Common myeloid progenitor, CD34-positive (primary cell): ENCODE results near the gene HORMAD2.
"Not testable (repeated sequence)": the region's sequence is repeated elsewhere in the genome, so short reads cannot be mapped to it uniquely, and the experiment has no call there.

Experiments
- CTCF ChIA-PET: fragments of 350-600 bp; sonication (Branson Sonifier 250); formaldehyde crosslinking; loops from one replicate; lab custom pipeline; 2021; ENCODE audit warnings: antibody characterized with exemption; lab: Charles Lee
- POLR2A ChIA-PET: fragments of 350-600 bp; sonication (Branson Sonifier 250); formaldehyde crosslinking; loops from one replicate; lab custom pipeline; 2021; ENCODE audit warnings: antibody characterized with exemption; lab: Charles Lee
- DNase-seq, 3 donors: peaks; one replicate each; pipeline versions ENCODE4 v3.0.0 to v3.0.0-alpha.2; 2013
- H3K27ac ChIP-seq, 2 experiments: 1 replicate in 1 of 2; 2 replicates in 1 of 2; pipeline ENCODE4 v1.7.0; 2013; ENCODE audit warnings: inconsistent platforms in 2 of 2, low read length in 2 of 2, mild to moderate bottlenecking in 2 of 2, low read depth in 1 of 2, moderate library complexity in 1 of 2; ENCODE audit not compliant: severe bottlenecking in 2 of 2, insufficient read depth in 1 of 2, poor library complexity in 1 of 2
- H3K27me3 ChIP-seq, 5 experiments: replicated peaks in 2 of 5; 1 replicate in 3 of 5; 2 replicates in 2 of 5; pipeline versions ENCODE4 v1.6.1 to v1.7.0; 2013; ENCODE audit warnings: low read length in 4 of 5, mild to moderate bottlenecking in 2 of 5, moderate library complexity in 2 of 5, inconsistent platforms in 1 of 5; ENCODE audit not compliant: insufficient read depth in 5 of 5, control insufficient read depth in 4 of 5
- H3K36me3 ChIP-seq, 4 experiments: 1 replicate in 2 of 4; 2 replicates in 2 of 4; pipeline versions ENCODE4 v1.6.1 to v1.7.0; 2013; ENCODE audit warnings: low read length in 3 of 4, control low read depth in 1 of 4, mild to moderate bottlenecking in 1 of 4; ENCODE audit not compliant: control insufficient read depth in 4 of 4, insufficient read depth in 4 of 4
- H3K4me1 ChIP-seq, 4 experiments: 1 replicate in 3 of 4; 2 replicates in 1 of 4; pipeline versions ENCODE4 v1.6.1 to v1.7.1; 2013; ENCODE audit warnings: low read length in 3 of 4, mild to moderate bottlenecking in 3 of 4, control low read depth in 1 of 4, inconsistent platforms in 1 of 4, moderate library complexity in 1 of 4; ENCODE audit not compliant: control insufficient read depth in 4 of 4, insufficient read depth in 4 of 4; ENCODE audit errors: control extremely low read depth in 1 of 4
- H3K4me3 ChIP-seq, 7 experiments: 1 replicate in 4 of 7; 2 replicates in 3 of 7; pipeline versions ENCODE4 v1.5.1 to v1.7.0; 2013; ENCODE audit warnings: mild to moderate bottlenecking in 7 of 7, low read length in 6 of 7, moderate library complexity in 6 of 7, inconsistent platforms in 2 of 7, low read depth in 2 of 7, control low read depth in 1 of 7; ENCODE audit not compliant: insufficient read depth in 4 of 7, control insufficient read depth in 1 of 7; ENCODE audit errors: extremely low read depth in 1 of 7
- H3K9me3 ChIP-seq, 5 experiments: 1 replicate in 4 of 5; 2 replicates in 1 of 5; pipeline versions ENCODE4 v1.6.1 to v1.7.1; 2013; ENCODE audit warnings: low read length in 4 of 5, mild to moderate bottlenecking in 2 of 5, inconsistent platforms in 1 of 5, low read depth in 1 of 5, moderate library complexity in 1 of 5; ENCODE audit not compliant: control insufficient read depth in 4 of 5, insufficient read depth in 2 of 5; ENCODE audit errors: control extremely low read depth in 1 of 5
- WGBS: methylation state at CpG from one replicate; pipeline ENCODE4 v1.1.5; 2013; ENCODE audit not compliant: insufficient coverage; 5-methylcytosine and 5-hydroxymethylcytosine counted together

Gene HORMAD2

DNA sequence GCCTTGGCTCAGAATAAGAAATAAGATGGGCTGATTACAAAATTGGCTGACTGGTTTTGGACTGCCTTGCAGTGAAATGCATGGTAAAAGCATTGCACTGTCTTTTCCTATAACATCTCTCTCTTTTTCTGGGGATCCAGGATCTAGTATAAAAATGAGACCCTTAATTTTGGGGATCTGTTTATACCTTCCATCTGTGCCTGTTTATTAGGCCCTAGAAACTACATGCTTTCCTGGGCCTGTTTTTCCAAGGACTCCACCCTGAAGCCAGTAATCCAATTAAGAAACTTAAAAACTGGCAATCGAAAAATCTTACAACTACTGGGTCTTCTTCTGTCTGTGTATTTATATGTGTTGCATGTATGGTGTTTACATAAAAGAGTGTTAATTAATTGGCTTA, 14.5 kb downstream of the HORMAD2 start:
- Histone ChIP-seq H3K4me1 (peaks cover 0 to 5% (median 1%) of the 10 kb centered on the region in 4 experiments), H3K36me3 (no peaks in the 10 kb centered on the region), H3K27me3 (no peaks in the 10 kb centered on the region), H3K4me3 (no peak overlapping the region), H3K9me3 (peaks cover 0 to 8% (median 4%) of the 10 kb centered on the region in 5 experiments), H3K27ac (no peak overlapping the region)
- POLR2A ChIA-PET: no interaction called here
- no CpG with 5 or more reads among the region's 1 CpG for WGBS
- CTCF ChIA-PET: no interaction called here
- DNase-seq: no peak

DNA sequence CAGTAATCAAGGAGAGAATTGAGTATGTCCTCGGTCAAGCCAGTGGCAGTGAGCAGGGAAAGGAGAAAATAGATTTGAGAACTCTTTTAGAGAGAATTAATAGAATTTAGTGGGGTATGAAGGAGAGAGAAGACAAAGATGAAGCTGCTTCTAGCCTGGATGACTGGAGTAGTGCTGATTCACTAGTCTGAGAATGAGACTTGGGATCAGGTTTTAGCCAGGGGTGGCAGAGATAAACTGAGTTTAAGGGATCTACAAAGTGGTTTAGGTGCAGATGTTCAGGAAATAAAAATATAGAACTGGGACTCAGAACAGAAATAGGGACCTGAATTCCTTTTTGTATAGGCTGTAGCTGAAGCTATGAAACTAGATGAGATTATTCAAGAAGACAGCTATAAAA, 17.6 kb downstream of the HORMAD2 start:
- H3K4me1 ChIP-seq: peaks cover 0 to 4% (median 1%) of the 10 kb centered on the region in 4 experiments
- H3K27ac ChIP-seq: no peak overlapping the region
- DNase-seq: no peak
- no peaks in the 10 kb centered on the region for H3K36me3 ChIP-seq
- WGBS: 44% methylated on average over 1 of the region's 1 CpG
- H3K4me3 ChIP-seq: no peak overlapping the region
- ChIA-PET CTCF (interaction anchor here (0.9 to 3.3 kb wide), 4 partner anchors 9 to 180 kb away, joined by 3 to 11 read pairs (median 6); no protein-coding TSS in a partner anchor), POLR2A (no interaction called here)
- no peaks in the 10 kb centered on the region for H3K27me3 ChIP-seq
- H3K9me3 ChIP-seq: peaks cover 0 to 8% (median 3%) of the 10 kb centered on the region in 5 experiments

DNA sequence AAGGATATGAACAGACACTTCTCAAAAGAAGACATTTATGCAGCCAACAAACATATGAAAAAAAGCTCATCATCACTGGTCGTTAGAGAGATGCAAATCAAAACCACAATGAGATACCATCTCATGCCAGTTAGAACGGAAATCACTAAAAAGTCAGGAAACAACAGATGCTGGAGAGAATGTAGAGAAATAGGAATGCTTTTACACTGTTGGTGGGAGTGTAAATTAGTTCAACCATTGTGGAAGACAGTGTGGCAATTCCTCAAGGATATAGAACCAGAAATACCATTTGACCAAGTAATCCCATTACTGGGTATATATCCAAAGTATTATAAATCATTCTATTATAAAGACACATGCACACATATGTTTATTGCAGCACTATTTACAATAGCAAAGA, 20.5 kb downstream of the HORMAD2 start:
- H3K27me3 ChIP-seq, H3K4me3 ChIP-seq, POLR2A ChIA-PET, H3K9me3 ChIP-seq, CTCF ChIA-PET, H3K36me3 ChIP-seq, H3K27ac ChIP-seq: not testable (repeated sequence)
- no CpG with 5 or more reads among the region's 2 CpGs for WGBS
- H3K4me1 ChIP-seq: peaks cover 4 to 24% (median 17%) of the 10 kb centered on the region in 4 experiments
- DNase-seq: peak in 1 of 3 donors; percentile 29

DNA sequence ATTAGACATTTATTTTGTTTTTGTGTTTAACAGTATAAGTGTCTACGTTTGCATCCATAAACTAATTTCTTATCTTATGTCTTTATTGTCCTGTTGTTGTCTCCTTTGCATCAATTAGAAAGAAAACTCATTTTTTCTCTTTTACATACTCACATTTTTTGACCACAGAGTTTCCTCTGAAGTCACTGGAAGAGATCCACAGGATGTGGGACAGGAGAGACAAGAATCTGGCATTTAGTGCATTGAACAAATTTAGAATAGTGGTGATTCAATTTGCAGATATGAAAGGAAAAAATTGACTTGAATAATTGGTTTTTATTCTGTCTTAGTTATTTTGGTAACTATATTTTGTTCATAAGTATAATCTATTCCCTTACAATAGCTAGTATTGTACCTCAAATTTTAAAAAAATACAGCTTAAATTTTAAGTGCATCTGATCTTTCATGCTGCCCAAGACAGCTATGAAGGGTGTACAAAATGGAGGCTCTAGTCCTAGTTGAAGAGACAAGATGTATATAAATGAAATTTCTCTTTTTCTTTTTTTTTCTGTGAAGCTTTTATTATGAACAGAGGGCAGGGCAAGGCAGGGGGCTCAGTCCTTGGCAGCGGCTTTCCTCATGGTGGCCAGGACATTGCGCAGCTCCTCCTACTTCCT, 24.4 kb downstream of the HORMAD2 start:
- H3K4me3 ChIP-seq: no peak overlapping the region
- H3K27ac ChIP-seq: no peak overlapping the region
- POLR2A ChIA-PET: no interaction called here
- H3K9me3 ChIP-seq: no peaks in the 10 kb centered on the region
- peak; percentile 36 to 51 (median 37) for DNase-seq
- WGBS: 89% methylated on average over 2 of the region's 3 CpGs
- H3K27me3 ChIP-seq: no peaks in the 10 kb centered on the region
- H3K36me3 ChIP-seq: no peaks in the 10 kb centered on the region
- CTCF ChIA-PET: interaction anchor here (0.8 to 3.8 kb wide), 10 partner anchors 9 to 469 kb away, joined by 3 to 26 read pairs (median 4); partner anchors contain the start of gene CASTOR1
- peaks cover 4 to 22% (median 16%) of the 10 kb centered on the region in 4 experiments for H3K4me1 ChIP-seq

DNA sequence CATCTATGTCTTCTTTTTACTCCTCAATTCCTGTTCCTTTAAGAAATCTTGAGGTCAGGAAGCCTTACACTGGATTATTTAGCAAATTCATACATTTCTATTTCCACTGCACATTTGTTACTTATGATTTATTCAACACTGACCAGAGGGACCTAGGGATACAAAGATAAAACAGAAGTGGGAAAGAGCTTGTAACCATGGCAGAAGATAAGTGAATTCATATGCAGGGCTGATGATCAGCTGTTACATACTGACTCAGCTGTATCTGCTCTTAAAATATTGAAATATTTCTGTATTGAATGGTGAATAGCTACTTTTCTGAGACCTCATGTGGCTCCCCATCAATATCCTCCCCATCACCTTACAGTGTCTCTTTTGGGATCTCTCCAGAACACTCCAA, 25.2 kb downstream of the HORMAD2 start:
- Histone ChIP-seq H3K36me3 (no peaks in the 10 kb centered on the region), H3K4me1 (peaks cover 4 to 22% (median 16%) of the 10 kb centered on the region in 4 experiments), H3K9me3 (no peaks in the 10 kb centered on the region), H3K27me3 (no peaks in the 10 kb centered on the region), H3K27ac (no peak overlapping the region), H3K4me3 (no peak overlapping the region)
- ChIA-PET POLR2A (interaction anchor here (0.6 kb wide), 1 partner anchor 116 kb away, joined by 3 read pairs; no protein-coding TSS in a partner anchor), CTCF (interaction anchor here (0.8 to 3.8 kb wide), 8 partner anchors 8 to 182 kb away, joined by 3 to 26 read pairs (median 4); partner anchors contain the start of gene CASTOR1)
- no peak for DNase-seq

DNA sequence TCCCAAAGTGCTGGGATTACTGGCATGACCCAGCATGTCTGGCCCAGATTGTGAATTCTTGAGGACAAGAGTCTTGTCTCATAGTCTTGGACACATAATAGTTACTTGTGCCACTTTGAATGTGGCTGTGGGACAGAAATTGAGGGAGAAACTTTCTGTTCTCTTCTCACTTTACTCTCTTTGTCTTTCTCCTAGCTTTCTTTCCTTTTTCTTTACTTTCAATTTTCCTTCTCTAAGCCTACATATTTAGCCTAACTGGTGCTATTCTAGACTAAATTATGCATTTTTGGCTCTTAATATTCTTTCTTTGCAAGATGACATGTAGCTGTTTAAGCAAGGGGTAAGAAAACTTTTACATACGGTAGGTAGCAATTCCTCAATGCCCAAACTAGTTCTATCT, 33.2 kb downstream of the HORMAD2 start:
- WGBS: no CpG with 5 or more reads among the region's 1 CpG

DNA sequence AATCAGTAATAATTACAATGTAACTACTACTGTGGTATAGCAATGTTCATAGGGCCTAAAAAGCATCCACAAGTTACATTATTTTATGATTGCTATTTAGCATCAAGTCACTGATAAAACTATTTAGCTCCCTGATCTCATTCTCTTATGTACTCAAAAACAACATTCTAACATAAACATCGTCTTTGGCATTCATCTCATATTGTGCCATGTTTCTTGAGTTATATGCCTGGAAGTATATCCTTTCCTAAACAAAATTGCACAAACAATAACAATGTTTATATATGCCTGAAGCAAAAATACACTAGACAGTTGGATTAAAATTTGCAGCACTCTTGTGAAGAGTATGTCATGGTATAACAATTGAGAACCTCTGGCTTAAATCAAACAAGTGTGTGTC, 34.1 kb downstream of the HORMAD2 start:
- Histone ChIP-seq H3K4me1 (no peaks in the 10 kb centered on the region), H3K27me3 (no peaks in the 10 kb centered on the region), H3K4me3 (no peak overlapping the region), H3K9me3 (no peaks in the 10 kb centered on the region), H3K27ac (no peak overlapping the region), H3K36me3 (no peaks in the 10 kb centered on the region)
- no CpG with 5 or more reads among the region's 1 CpG for WGBS
- no peak for DNase-seq
- POLR2A ChIA-PET: no interaction called here
- CTCF ChIA-PET: interaction anchor here (1.0 to 1.2 kb wide), 4 partner anchors 10 to 175 kb away, joined by 3 to 5 read pairs (median 3); partner anchors contain the start of gene CASTOR1

More for the DNA sequence above, 33.2 kb downstream of the HORMAD2 start:
- Histone ChIP-seq H3K4me3 (no peak overlapping the region), H3K4me1 (no peaks in the 10 kb centered on the region), H3K36me3 (no peaks in the 10 kb centered on the region), H3K9me3 (no peaks in the 10 kb centered on the region), H3K27me3 (no peaks in the 10 kb centered on the region), H3K27ac (no peak overlapping the region)
- DNase-seq: no peak
- ChIA-PET CTCF (interaction anchor here (1.0 to 1.2 kb wide), 4 partner anchors 9 to 176 kb away, joined by 3 to 5 read pairs (median 3); partner anchors contain the start of gene CASTOR1), POLR2A (interaction anchor here (0.6 kb wide), 1 partner anchor 476 kb away, joined by 4 read pairs; no protein-coding TSS in a partner anchor)
